GM20000 (cell line): ENCODE measurements around the gene SMPDL3A.

Experiments used
- DNase-seq: peaks from one replicate; pipeline ENCODE4 v3.0.0; 2012; ENCODE audit warnings: low spot score
- TF ChIP-seq, protein P1 (sequence below): IDR thresholded peaks from 2 replicates; pipeline ENCODE4 v1.5.1; 2012; ENCODE audit warnings: mild to moderate bottlenecking, control low read depth; ENCODE audit errors: extremely low read depth, missing control alignments

Gene SMPDL3A

DNA sequence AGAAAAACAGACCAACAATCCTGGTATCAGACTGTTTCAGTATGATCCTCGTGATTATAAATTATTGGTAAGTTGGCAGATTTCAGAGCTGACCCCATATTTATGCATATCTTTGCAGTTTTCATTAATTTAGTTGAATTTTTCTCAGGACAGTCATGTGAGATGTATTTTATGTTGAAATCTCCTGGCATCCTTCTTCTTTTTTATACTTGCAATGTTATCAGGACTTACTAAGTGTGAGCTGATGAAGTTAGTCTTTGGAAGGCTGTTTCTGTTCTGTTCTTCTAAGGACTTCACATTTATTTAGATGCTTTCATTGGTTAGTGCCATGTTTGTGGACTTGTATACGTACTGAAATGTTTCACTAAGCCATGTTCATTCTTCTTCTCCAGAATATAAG, 17.2 kb downstream of the SMPDL3A start:
- TF ChIP-seq, protein P1, sequence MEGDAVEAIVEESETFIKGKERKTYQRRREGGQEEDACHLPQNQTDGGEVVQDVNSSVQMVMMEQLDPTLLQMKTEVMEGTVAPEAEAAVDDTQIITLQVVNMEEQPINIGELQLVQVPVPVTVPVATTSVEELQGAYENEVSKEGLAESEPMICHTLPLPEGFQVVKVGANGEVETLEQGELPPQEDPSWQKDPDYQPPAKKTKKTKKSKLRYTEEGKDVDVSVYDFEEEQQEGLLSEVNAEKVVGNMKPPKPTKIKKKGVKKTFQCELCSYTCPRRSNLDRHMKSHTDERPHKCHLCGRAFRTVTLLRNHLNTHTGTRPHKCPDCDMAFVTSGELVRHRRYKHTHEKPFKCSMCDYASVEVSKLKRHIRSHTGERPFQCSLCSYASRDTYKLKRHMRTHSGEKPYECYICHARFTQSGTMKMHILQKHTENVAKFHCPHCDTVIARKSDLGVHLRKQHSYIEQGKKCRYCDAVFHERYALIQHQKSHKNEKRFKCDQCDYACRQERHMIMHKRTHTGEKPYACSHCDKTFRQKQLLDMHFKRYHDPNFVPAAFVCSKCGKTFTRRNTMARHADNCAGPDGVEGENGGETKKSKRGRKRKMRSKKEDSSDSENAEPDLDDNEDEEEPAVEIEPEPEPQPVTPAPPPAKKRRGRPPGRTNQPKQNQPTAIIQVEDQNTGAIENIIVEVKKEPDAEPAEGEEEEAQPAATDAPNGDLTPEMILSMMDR: no peak
- DNase-seq: no peak

DNA sequence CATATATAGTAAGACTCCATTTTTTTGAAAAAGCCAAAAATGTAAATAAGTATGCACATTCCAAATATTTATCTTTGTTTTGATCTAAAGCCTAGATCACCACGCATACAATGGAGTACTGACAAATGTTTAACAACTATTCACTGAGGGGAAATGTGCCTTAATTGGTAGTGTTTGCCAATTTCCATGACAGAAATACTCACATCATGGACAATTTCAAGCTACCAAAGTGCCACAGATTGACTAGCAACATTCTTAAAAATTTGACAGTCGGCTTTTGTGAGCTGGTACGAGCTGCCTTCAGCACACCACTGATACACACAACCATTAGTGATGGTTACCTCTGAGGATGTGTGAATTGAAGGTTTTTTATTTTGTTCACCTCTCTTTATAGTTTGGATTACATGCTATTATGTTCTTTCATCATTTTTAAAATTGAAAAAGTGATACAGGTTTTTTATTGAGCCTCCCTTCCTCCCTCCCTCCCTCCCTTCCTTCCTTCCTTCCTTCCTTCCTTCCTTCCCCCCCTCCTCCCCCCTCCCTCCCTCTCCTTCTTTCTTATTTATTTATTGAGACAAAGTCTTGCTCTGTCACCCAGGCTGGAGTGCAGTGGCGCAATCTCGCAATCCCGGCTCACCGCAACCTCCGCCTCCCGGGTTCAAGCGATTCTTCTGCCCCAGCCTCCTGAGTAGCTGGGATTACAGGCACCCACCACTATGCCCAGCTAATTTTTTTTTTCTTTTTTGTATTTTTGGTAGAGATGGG, 19.2 kb downstream of the SMPDL3A start:
- no peak for DNase-seq
- TF ChIP-seq, protein P1: no peak

DNA sequence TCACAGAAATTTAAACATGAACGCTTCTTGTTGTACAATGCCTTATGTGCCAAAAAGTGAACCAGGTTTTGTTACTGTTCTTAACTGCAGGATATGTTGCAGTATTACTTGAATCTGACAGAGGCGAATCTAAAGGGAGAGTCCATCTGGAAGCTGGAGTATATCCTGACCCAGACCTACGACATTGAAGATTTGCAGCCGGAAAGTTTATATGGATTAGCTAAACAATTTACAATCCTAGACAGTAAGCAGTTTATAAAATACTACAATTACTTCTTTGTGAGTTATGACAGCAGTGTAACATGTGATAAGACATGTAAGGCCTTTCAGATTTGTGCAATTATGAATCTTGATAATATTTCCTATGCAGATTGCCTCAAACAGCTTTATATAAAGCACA, 19.9 kb downstream of the SMPDL3A start:
- TF ChIP-seq, protein P1: no peak
- DNase-seq: no peak

DNA sequence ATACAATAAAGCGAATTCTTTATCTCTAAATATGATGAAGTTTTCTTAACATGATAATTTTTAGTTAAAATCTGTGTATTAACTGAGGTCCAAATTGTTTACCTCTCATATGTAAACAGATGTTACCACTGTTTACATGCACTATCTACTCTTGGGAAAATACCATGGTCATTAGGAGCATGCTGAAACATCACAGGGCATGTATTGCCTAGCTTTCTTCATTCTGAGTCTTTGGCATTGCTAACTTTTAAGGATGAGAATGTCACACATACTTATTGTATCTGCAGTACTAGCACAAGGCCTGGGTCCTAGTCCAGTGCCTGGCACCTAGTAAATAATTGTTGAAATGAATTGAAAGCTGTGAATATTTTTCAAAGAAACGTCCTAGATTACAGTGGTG, 20.6 kb downstream of the SMPDL3A start:
- TF ChIP-seq, protein P1: no peak
- DNase-seq: no peak

DNA sequence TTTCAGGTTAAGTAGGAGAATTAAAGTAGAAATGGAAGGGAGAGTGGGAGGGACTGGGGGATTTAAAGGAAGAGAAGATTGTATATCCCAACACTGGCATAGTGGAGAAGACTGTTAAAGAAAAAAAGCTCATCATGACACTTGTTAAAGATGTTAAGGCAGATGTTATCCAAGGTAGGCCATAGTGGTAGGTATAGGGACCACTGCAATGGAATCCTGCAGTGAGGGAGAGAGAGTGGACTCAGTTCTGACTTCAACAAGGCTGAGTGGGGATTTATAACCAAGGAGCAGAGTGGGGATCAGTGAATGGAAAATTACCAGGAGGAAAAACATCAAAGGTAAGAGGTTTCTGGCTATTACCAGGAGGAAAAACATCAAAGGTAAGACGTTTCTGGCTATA, 21.1 kb downstream of the SMPDL3A start:
- no peak for DNase-seq
- TF ChIP-seq, protein P1: no peak

DNA sequence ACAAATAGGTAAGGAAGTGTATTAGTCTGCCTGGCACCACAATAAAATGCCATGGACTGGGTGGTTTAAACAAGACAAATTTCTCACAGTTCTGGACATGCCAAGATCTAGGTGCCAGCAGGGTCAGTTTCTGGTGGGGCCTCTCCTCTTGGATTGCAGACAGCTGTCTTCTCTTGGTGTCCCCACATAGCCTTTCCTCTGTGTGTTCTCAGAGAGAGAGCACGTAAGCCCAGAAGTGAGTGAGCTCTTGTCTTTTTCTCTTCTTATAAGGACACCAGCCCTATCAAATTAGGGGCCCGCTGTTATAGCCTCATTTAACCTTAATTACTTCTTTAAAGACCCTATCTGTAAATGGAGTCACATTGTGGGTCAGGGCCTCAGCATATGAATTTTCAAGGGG, 28.3 kb downstream of the SMPDL3A start:
- TF ChIP-seq, protein P1: no peak
- no peak for DNase-seq

DNA sequence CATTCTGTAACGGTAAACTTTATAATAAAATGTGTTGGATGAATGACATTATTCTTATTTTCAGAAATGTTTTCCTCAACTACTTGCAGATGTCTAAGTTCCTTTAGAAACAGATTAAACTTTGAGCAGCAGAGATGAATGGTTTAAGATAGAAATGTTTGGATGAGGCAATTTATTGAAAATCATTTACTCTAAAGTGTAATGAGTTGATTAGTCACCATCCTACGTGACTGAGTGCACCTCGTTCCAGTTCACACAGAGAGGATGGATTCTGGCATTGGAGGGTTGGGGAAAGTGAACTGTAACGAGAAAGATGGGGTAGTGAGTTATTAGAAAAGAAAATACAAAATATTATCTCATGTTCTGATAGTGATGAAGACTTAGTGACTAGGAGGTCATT, 28.7 kb downstream of the SMPDL3A start:
- TF ChIP-seq, protein P1: no peak
- DNase-seq: no peak
